Stimulated activated CD4-positive, alpha-beta T cell treated with anti-CD3 and anti-CD28 coated beads, Interleukin-15, amount 100 ng/mL, for 1 hour (primary cell): ENCODE data around the gene MYPN.
"Not testable (repeated sequence)": the region's sequence is repeated elsewhere in the genome, so short reads cannot be mapped to it uniquely, and the experiment has no call there.

Experiments
- DNase-seq, 2 donors: peaks; one replicate each; pipeline ENCODE4 v3.0.0-alpha.2; 2020; ENCODE audit warnings: low read depth in 1 of 2, low spot score in 1 of 2

The MYPN gene

DNA sequence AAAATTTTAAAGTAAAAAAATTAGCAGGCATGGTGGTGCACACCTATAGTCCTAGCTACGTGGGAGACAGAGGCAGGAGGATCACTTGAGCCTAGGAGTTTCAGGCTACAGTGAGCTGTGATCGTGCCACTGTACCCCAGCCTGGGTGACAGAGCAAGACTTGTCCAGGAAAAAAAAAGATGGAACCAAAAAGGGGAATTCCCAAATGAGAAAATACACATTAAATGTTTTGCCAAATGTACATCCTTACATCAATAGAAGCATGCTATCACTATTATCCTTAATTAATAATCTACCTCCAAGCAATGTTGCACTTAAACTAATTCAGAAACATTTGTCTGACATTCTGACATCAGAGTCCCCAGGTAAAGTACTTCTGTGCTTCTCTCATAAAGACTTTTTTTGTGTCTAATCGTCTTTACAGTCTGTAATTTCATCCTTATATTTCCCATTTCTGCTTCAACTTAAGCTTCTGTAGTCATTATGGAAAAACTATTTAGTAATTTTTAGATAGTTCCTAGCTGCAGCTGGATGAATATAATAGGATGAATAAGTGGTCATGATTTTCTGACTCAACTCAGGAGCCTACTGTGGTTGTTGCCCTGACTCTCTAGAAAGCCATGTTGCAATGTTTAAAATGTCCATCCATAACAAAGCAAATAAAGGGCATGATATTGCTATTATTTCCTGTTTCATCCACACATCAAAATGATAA, 57.7 kb downstream of the MYPN start:
- no peak for DNase-seq

DNA sequence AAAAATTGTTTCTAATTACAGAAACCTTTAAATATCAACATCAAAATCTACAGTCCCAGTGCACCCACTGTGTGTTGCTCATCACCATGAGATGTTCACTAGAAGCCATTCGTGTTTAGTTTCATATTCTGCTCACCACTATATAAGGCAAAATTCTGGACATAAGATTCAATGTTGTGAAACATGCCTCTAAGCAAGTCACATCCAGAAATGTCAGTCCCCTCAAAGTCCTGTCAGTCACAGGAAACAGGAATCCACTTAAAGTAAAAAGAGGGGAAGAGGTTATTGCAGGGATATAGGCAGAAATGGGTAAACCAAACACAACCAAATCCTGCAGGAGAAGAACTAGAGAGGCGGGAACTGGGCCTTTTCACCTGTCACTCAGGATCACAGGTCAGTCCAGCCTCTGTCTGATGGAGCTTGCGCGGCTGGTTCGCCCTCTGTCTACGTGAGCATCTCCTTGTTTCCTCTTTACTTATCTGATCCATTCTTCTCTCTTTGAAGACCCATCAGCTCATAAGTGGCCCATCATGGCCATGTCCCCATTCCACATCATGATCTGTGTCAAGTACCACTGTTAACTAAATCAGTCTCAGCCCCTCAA, 58.4 kb downstream of the MYPN start:
- DNase-seq, result no peak

DNA sequence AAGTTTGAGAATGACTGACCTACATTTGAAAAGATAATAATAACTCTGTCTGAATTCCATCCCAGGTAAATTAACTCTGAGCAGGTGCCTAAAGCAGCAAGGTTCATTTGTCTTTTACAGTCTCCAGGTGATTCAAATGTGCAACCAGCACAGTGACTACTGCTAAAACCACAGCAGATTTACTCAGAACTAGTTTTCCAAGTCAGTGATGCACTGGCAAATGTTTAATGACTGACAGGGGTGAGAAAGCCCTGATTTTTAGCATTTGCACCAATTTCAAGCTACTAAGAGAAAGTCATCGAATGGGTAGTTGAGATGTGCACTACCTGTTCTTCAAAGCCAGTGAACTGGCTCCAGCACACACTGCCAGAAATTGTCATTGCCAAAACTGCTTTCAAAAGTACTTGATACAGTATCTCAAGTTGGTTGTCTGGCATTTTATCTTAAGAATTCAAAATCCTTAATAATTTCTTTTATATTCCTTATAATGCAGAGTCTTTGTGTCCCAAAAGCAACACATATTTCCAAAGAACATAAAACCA, 62.3 kb downstream of the MYPN start:
- DNase-seq, result no peak

DNA sequence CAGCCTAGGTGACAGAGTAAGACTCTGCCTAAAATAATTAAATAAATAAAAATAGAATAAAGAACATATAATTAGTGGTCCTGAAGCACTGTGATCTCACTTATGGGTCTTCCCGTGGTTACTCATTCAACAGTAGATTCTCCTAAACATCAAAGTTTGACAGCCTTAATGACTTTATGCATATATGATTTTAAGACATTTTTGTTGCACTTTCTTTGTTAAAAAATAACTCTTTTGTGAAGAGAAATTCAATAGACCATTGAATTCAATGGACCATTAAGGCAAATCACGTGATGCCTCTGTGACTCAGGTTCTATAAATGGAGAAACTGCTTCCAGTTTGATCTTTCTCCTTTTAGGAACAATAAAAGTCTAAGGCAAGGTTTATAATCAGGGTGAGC, 63.0 kb downstream of the MYPN start:
- no peak for DNase-seq

DNA sequence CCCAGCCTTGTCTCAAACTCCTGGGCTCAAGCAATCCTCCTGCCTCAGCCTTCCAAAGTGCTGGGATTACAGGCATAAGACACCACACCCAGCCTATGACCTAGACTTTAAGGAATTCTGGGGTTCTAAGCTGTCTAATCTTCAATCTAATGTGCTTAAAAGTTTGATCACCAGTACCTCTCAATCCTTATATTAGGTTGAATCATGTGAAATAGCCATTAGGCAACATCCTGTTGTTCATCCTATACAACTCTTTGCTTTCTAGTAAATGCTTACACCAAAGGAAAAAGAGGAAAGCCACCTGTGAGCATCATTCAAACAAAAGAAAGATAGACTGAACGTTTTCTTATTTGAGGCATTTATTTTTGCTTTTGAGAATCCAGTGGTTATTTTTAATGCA, 66.7 kb downstream of the MYPN start:
- no peak for DNase-seq

DNA sequence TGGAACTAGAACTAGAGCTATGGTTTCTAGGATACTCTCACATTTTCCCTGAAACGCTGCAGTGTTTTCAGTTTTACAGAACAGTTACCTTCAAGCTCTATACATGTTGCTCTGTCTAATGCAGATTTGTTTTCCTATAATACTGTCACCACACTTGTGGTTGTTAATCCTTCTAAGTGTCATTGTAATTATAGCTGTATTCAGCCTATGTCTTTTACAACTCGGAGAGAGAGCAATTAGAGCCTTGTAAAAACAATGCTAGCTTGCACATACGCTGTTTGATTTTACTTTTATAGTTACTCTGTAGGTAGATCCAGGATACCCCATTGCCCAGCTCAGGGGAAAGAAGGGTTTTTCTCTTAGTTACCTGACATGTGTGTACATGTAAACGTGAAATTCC, 67.5 kb downstream of the MYPN start:
- no peak for DNase-seq

DNA sequence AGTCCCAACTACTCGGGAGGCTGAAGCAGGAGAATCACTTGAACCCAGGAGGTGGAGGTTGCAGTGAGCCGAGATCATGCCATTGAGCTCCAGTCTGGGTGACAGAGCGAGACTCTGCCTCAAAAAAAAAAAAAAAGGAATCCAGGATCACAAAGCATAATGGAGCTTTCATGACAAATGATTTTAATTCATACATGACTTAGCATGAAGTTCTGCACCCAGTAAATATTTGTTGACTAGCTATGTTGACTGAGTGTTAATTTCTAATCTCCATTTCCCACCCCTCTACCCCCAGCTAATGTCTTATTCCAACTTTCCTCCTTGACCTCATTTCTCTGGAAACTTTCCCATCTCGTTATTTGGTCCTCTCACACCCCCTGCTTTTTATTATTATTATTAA, 69.3 kb downstream of the MYPN start:
- DNase-seq, result no peak

DNA sequence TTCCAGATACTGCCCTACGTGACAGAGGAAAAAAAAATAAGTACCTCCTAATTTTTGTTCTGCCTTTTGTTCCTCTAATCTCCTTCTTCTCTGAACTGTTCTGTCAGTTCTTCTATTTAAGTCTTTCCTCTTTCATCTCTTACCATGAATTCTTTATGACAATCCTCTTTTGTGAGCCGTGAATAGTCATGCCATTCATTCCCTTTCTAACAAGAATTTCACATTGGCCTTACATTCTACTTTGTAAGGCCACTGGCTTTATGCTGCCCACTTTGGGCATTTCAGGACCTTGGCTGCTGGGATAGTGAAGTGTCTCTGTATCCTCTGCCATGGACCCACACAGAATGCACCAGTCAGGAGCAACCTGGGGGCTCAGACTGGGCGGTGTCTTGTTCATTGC, 69.7 kb downstream of the MYPN start:
- DNase-seq, result no peak

DNA sequence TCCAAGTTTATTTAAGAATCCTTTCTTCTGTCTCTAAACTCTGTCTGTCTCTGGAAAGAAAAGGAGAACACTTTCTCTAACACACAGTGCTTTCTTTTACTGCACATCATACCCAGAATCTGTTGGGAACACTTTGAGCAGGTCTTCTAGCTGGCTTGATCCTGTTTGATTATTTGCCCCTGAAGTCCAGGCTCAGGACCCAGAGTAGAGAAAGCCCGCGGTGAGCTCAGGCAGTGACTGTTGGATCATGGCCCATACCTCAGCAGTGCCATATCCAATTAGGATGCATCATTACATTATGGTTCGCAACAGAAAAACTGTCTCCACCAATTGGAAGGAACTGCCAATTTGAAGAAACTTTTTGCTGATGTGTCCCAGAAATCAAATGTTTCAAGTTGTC, 71.2 kb downstream of the MYPN start:
- no peak for DNase-seq

DNA sequence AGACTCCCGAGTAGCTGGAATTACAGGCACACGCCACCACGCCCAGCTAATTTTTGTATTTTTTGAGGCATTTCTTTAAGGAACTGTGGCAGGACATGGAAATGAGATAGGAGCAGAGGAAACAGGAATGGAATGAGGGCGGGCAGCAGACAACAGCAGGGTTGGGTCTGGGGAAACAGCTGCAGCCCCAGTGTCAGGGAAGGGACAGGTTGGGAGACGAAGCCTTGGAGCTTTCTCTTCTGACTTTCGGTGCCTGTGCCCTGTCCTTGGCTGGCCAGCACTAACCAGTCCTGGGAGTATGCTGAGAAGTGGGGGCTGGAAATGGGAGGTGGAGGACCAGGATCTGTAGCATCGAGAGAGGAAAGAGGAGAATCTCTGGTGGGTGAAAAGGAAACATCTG, 75.3 kb downstream of the MYPN start:
- no peak for DNase-seq

DNA sequence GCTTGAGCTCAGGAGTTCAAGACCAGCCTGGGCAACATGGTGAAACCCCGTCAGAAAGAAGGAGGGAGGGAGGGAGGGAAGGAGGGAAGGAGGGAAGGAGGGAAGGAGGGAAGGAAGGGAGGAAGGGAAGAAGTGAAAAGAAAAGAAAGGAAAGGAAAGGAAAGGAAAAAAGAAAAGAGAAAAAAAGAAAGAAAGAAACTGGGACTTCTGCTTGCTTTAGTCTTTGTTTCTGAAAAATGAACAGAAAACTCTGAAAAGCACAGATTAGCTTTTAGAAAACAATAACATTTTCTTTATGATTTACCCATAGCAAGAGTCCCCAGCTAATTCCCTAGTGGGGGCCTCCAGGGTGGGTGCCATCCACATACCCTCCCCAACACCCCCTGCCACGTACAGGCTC, 75.8 kb downstream of the MYPN start:
- DNase-seq, result no peak

DNA sequence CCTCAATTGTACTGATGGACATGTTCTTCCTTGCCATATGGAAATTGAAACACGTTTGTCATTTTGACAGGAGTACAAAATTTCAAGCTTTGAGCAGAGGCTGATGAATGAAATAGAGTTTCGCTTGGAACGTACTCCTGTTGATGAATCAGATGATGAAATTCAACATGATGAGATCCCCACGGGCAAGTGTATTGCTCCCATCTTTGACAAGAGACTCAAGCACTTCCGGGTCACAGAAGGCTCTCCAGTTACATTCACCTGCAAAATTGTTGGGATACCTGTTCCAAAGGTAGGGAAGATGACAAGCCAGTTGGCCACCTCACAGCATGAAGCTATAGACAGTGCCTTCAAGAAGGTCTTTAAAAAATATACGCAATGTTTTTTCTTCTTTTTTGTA, 79.5 kb downstream of the MYPN start:
- DNase-seq, result no peak

DNA sequence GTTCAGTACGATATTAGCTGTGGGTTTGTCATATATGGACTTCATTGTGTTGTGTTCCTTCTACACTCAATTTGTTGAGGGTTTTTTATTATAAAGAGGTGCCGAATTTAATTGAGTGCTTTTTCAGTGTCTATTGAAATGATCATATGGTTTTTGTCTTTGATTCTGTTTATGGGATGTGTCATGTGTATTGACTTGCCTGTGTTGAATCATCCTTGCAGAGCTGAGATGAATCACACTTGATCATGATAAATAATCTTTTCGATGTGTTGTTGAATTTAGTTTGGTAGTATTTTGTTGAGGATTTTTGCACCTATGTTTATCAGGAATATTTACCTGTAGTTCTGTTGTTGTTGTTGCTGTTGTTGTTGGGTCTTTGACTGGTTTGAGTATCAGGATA, 82.8 kb downstream of the MYPN start:
- no peak for DNase-seq

DNA sequence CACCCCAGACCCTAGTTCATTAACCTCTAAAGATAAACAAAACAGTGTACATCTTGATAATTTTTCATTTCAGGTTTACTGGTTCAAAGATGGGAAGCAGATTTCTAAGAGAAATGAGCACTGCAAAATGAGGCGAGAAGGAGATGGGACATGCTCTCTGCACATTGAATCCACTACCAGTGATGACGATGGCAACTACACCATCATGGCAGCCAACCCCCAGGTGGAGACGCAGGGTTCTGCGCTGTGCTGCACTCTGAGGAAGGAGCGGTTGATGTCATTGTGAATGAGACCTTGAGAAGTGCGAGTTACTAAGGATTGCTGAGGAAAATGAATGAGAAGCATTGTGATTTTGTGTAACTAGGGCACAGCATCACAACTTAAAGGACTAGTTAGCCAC, 85.0 kb downstream of the MYPN start:
- no peak for DNase-seq

DNA sequence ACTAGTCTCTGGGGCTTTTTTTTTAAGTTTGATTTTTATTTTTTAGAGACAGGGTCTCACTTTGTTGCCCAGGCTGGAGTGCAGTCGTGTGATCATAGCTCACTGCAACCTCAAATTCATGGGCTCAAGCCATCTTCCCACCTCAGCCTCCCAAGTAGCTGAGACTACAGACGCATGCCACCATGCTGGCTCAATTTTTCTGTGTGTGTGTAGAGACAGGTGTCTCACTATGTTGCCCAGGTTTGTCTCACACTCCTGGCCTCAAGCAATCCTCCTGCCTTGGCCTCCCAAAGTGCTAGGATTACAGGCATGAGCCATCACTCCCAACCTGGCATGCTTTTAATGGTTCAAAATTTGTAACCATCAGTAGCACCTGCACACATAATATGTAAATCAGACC, 86.5 kb downstream of the MYPN start:
- not testable (repeated sequence) for DNase-seq

DNA sequence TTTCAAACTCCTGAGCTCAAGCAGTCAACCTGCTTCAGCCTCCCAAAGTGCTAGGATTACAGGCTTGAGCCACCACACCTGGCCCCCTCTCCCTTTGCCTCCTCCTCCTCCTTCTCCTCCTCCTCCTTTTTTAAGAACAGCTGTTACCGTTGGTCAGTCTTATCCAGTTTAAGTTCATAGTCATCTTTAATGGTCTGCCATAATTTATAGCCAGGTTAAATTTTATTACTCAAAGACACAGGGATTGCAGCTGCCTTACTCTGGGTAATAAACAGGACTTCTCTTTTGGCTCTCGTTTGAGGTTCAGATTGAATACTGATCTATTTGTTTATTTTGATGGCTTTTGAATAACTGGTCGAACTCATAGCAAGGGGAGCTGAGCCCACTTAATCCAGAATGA, 87.4 kb downstream of the MYPN start:
- no peak for DNase-seq

DNA sequence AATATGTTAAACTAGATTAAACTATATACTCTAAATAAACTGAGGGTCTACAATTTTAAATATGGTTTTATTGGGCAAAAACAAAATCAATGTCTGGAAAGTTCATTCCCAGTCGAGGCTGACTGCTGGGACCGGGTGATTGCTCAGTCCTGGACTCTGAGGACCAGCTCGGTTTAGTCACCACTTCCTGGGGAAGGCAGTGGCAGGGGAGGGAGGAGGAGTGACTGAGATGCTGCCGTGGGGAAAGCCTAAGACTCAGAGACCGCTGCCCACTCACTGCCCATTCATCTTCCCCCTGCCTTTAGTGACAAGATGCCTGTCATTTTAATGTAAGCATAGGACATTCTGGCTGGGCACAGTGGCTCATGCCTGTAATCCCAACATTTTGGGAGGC, 93.7 kb downstream of the MYPN start:
- no peak for DNase-seq

DNA sequence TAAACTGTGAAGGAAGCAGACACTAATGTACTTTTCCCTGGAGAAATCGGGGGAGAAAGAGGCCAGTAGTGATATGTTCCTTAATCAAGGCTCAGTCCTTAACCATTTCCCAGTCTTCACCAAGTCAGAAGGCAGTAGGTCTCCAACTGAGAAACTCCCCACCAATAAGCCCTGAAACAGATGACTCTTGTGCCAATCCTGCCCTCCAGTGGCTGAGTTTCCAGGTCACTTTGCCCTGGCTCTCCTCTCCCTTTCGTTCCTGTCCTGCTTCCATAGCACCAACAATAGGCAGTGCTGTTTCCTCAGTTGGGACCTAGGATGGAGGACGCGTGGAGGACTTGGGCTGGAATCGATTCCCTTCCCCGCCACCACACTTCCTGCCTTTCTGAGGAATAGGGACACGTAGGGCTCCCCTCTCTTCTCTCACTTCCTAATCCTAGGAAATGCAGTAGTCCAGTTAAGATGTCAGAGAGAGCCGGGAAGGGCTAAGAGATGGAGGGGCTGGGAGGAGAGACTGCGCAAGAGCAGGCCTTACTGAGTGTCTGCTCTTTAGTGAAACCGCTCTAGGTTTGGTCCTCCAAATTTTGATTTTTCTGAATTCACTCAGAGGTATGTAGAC, 99.2 kb downstream of the MYPN start:
- no peak for DNase-seq

DNA sequence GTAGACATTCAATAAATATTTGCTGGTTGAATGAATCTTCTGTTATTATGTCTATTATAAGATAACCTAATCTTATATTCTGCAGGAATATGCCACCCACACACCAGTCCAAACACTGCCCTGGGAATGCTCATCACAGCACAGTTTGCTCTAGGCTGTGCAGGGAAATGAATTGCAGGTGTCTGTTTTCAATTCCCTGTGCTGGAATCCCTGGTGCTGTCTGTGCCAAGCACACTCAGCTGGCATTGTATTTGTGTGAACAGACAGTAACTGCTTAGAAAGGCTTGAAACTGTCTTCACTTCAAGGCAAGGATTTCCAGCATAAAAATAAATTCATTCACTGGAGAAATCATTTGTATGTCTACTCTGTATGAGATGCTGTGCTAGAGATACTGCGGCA, 102.4 kb downstream of the MYPN start:
- no peak for DNase-seq

DNA sequence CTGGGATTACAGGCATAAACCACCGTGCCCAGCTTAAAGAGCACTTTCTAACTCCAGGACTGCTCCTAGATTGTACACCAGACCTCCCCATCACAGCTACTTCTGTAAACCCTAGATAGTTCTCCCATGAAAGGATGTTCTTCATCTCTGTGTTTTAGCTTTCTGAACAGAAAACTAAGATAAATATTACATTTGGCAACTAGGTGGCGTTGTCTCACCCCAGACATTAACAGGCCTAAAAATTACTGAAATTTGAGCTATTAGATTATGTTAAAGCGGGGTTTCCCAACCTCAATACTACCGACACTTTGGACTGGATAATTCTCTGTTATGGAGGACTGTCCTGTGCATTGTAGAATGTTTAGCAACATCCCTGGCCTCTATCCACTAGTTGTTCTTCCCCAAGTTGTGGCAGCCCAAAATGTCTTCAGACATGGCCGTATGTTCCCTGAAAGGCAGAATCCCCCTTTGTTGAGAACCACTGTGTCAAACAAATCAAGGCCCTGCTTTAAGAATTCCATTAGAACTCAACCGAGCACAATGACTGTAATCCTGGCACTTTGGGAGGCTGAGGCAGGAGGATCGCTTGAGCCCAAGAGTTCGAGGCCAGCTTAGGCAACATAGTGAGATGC, 103.5 kb downstream of the MYPN start:
- DNase-seq, result no peak

DNA sequence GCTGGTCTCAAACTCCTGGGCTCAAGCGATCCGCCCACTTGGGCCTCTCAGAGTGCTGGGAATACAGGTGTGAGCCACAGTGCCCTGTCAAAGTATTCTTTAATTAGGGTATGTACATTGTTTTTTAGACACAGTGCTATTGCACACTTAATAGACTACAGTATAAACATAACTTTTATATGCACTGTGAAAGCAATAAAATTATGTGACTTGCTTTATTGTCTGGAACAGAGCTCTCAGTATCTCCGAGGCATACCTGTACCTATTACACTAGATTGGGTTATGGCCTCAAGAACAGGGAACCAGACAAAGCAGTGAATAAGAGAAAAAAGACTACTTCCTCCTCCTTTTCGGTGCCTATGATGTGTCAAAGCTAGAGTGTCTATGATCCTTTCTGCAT, 109.5 kb downstream of the MYPN start:
- no peak for DNase-seq

DNA sequence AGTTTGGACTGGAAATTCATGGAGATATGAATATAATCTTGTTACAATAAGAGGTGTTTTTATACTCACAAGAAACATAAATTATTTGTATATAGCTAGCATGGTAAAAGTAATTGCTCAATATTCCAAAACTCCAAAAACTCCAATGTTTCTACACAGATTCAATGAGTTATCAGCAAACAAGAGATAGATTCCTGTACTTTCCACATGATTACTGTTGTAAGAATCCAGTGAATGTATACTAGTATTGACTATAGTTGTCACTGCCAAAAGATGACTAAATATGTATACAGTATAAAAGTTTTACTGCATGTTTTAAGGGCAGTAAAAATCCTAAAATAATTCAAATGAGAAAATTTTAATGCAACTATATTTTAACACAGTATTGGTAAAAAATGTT, 111.9 kb downstream of the MYPN start:
- no peak for DNase-seq
